ENCODE data around the gene TMEM143.

DNA sequence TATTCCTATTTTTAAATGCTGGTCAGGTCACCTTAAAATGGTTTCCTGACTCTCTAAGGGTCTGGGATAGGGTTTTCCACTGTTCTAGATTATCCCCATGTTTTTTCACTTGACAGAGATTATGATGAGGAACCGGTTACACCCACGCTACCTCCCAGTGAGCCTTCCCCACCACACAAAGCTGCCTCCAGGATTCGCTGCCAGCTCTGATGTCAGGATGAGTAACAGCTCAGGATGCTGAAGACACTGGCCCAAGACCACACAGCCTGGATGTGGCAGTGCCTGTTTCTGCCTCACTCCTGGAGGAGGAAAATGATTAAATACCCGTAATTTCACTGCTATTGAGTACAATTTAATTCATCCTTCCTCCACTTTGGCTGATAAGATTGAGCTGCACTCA lies 70.9 kb downstream of the TMEM143 start:
- TF ChIP-seq POLR2A (IDR thresholded peaks at IDR 0.05) (no peak), POLR2AphosphoS5 (IDR thresholded peaks at IDR 0.05) (no peak)
- TF ChIP-seq, protein P1, sequence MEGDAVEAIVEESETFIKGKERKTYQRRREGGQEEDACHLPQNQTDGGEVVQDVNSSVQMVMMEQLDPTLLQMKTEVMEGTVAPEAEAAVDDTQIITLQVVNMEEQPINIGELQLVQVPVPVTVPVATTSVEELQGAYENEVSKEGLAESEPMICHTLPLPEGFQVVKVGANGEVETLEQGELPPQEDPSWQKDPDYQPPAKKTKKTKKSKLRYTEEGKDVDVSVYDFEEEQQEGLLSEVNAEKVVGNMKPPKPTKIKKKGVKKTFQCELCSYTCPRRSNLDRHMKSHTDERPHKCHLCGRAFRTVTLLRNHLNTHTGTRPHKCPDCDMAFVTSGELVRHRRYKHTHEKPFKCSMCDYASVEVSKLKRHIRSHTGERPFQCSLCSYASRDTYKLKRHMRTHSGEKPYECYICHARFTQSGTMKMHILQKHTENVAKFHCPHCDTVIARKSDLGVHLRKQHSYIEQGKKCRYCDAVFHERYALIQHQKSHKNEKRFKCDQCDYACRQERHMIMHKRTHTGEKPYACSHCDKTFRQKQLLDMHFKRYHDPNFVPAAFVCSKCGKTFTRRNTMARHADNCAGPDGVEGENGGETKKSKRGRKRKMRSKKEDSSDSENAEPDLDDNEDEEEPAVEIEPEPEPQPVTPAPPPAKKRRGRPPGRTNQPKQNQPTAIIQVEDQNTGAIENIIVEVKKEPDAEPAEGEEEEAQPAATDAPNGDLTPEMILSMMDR (IDR thresholded peaks at IDR 0.05): no peak
